22Rv1 (cell line): ENCODE measurements around the gene CD46.

Source experiments
- CTCF ChIP-seq: fragments of 450-650 bp; IDR thresholded peaks from 2 replicates; pipeline ENCODE4 v1.5.1; 2017; ENCODE audit warnings: mild to moderate bottlenecking
- ZFX ChIP-seq: fragments of 450-650 bp; IDR thresholded peaks from 2 replicates; pipeline ENCODE4 v1.6.1; 2017; ENCODE audit warnings: antibody characterized with exemption, borderline replicate concordance

DNA sequence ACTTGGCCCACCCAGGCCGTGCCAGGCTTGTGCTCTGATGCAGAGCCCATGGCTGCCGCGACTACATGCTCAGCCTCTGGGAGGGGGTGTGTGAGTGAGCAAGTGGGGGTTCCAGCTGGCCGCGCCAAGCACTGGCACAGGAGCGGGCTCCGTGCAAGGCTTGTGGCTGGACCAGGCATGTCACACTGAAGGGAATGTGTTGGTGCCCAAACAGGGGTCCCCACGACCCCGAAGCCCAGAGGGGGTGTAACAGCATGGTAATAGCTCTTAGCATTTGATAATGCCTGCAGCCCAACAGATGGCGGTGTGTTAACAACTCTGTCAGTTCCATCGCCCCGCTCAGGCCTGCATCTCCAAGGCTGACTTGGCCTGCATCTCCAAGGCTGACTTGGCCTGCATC lies 38.3 kb upstream of the CD46 start:
- no peak for TF ChIP-seq CTCF
- no peak for TF ChIP-seq ZFX
